ENCODE measurements around the gene TTC34.

GRCh38 chr1:2824999-2825398 is 23.5 kb upstream of the TTC34 start:
- no peak for TF ChIP-seq EP300 (IDR thresholded peaks at IDR 0.05; ENCODE audit: borderline replicate concordance in 1 of 2, low read depth in 1 of 2, low read length in 1 of 2)
- TF ChIP-seq JUND (IDR thresholded peaks at IDR 0.05), result no peak
- no peak for TF ChIP-seq RAD21 (IDR thresholded peaks at IDR 0.05; ENCODE audit: low read length)
- TF ChIP-seq FOSL2 (IDR thresholded peaks at IDR 0.05; ENCODE audit: borderline replicate concordance, low read depth), result no peak
- no peak for TF ChIP-seq CTCF (IDR thresholded peaks at IDR 0.05)
- no peak for TF ChIP-seq TAF1 (IDR thresholded peaks at IDR 0.05; ENCODE audit: borderline replicate concordance, low read depth, low read length)
- TF ChIP-seq MXI1 (IDR thresholded peaks at IDR 0.05; ENCODE audit: low read depth, low read length), result no peak
- no peak for TF ChIP-seq TEAD4 (IDR thresholded peaks at IDR 0.05; ENCODE audit: borderline replicate concordance, insufficient read depth)
- no peak for TF ChIP-seq ZBTB33 (IDR thresholded peaks at IDR 0.05; ENCODE audit: borderline replicate concordance, low read depth)
- no peak for TF ChIP-seq NFIC (IDR thresholded peaks at IDR 0.05; ENCODE audit: borderline replicate concordance)
- no peak for TF ChIP-seq FOXM1 (IDR thresholded peaks at IDR 0.05; ENCODE audit: low read depth)
